GM18526 (cell line): ENCODE results near the gene PLA2R1.

ENCODE experiments used
- POLR2A ChIP-seq: IDR thresholded peaks from 3 replicates; pipeline ENCODE4 v1.6.1; 2011; ENCODE audit not compliant: insufficient read length; ENCODE audit errors: extremely low read depth

The PLA2R1 gene

DNA sequence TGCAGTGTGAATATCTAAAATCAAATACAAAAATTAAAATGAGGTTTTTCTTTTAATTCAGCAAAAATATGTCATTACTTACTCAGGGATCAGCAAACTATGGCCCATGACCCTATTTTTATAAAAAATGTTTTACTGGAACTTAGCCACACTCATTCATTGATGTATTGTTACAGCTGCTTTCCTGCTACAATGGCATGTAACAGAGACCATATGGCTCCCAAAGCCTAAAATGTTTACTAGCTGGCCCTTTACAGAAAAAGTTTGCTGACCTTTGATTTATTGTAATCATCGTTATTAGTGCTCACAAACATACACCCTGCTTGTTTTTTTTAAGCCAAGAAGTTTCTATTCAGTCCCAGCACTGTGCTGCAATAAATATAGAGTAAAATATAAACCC lies 120.3 kb downstream of the PLA2R1 start:
- no peak for TF ChIP-seq POLR2A

GRCh38 chr2:159941729-159942128 lies 120.7 kb downstream of the PLA2R1 start:
- TF ChIP-seq POLR2A: no peak

GRCh38 chr2:159939946-159940345 lies 122.5 kb downstream of the PLA2R1 start:
- TF ChIP-seq POLR2A: no peak

- no peak for TF ChIP-seq POLR2A
Measured at GRCh38 chr2:159938395-159938794, 124.0 kb downstream of the PLA2R1 start.

DNA sequence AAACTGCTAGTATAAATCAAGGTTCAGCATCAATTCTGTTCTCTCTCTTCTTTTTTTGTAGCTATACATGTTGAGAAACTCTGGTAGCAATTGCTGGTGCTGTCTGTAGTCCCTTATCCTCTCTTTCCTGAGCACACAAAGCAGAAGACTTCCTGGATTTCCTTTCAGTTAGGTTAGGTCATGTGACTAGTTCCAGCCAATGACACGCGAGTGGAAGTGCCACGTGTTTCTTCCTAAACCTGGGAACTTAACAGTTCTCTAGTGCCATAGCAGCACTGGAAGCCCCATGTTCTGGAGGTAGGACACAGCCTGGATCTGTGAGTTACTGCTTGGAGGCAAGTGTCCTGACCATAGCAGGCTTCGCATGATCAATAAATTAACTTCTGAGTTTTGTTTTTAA lies 125.9 kb downstream of the PLA2R1 start:
- no peak for TF ChIP-seq POLR2A

DNA sequence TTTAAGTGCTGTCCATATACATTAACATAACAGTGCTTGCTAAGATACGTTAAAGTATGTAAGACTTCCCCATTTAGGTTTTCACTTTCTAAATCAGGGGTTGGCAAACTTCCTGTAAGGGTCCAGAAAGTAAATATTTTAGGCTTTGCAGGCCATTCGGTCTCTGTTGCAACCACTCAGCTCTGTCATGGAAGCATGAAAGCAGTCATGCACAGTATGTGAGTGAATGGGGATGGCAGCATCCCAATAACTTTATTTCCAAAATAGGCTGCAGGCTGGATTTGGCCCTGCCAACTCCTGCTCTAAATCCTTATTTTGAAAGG lies 128.7 kb downstream of the PLA2R1 start:
- no peak for TF ChIP-seq POLR2A

- TF ChIP-seq POLR2A: no peak
Measured at GRCh38 chr2:159933040-159933726, 129.2 kb downstream of the PLA2R1 start.

GRCh38 chr2:159926695-159927094 lies 135.7 kb downstream of the PLA2R1 start:
- TF ChIP-seq POLR2A: no peak

DNA sequence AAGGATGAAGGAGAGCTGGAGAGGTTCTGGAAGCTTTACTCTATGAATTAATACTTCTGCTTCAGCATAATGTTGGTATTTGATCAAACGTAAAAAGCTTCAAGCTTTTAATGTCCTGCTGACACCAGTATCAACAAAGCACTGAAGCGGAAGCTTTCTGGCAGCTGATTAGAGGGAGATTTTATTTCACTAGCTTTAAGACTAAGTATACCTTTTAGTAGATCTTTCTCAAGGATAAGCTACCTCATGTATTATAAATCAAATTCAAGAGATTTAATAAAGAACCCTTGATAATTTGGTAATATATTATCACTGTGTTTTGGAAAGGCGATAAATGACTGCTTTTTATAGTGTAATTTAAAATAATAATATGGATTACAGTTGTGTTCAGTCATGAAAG lies 136.4 kb downstream of the PLA2R1 start:
- no peak for TF ChIP-seq POLR2A

DNA sequence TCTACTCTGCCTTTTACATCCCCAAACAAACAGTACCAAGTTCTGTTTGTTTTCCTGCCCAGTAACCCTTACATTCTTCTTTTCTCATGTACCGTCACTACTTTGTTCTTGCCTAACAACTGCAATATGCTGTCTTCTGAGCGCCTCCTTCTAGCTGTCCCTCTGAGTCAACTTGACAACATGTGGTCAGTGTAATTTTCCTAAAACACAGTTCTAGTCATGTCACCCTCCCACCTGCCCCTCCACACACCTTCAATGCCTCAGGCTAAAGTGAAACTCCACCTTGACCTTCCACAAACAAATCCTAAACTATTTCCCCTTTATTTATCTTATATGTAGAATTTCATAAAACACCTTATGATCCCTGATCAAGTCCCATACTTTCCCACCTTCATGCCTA lies 139.9 kb downstream of the PLA2R1 start:
- TF ChIP-seq POLR2A: no peak

- TF ChIP-seq POLR2A: no peak
Measured at GRCh38 chr2:159921752-159922404, 140.5 kb downstream of the PLA2R1 start.

- TF ChIP-seq POLR2A: no peak
Measured at GRCh38 chr2:159916511-159916910, 145.9 kb downstream of the PLA2R1 start.

DNA sequence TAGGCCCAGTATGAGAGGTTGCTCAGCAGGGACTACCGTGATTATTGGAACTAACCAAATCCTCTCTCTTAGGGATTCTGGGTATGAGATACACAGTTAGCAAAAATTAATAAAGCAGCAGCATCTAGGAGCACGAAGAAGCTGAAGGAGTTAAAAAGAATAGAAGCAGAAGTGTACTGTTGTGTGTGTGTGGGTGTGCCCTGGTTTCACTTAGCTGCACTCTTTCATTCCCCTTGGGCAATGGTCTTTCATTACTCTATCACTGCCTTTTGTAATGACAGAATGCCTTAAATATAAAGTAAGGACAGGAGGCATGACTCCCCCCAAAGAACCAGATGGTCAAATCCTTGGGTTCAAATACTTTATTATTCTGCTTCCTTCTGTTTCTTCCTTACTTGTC lies 148.5 kb downstream of the PLA2R1 start:
- no peak for TF ChIP-seq POLR2A

GRCh38 chr2:159912580-159912979 lies 149.8 kb downstream of the PLA2R1 start:
- TF ChIP-seq POLR2A: no peak

DNA sequence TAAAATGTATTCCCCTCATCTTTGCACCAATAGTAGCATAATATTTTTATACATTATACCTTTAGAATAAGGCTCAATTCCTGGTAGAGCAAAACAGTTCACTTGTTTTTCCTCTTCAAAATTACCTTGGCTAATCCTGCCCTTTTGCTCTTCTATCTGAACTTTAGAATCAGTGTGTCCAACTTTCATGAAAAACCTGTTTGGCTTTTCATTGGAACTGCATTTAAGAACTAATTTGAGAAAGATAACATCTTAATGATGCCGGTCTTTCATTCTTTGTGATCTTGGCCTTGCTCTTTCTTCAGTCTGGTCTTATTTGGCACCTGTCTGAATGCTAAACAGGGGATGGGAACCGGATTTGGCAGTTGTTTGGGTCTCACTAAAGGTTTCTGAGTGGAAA lies 151.5 kb downstream of the PLA2R1 start:
- TF ChIP-seq POLR2A: no peak

- TF ChIP-seq POLR2A: no peak
Measured at GRCh38 chr2:159908623-159909022, 153.8 kb downstream of the PLA2R1 start.

- no peak for TF ChIP-seq POLR2A
Measured at GRCh38 chr2:159907909-159908308, 154.5 kb downstream of the PLA2R1 start.
